H9 (cell line): ENCODE measurements around the gene FOXQ1. TPM values are rescaled to one million over a fixed set of nuclear protein-coding genes. Genes with fewer than 3 reads are reported as not detected.

Experiments used
- DNase-seq: peaks from one replicate; pipeline ENCODE4 v3.0.0-alpha.2; 2017
- H2AFZ ChIP-seq: one replicate; pipeline ENCODE4 v1.6.1; 2013; ENCODE audit warnings: mild to moderate bottlenecking, low read length, control low read depth, moderate library complexity
- H2AK5ac ChIP-seq: 2 replicates; pipeline ENCODE4 v1.6.1; 2013; ENCODE audit warnings: low read length, control low read depth, mixed read lengths; ENCODE audit not compliant: insufficient read length
- H2BK120ac ChIP-seq: one replicate; pipeline ENCODE4 v1.6.1; 2013; ENCODE audit warnings: low read depth, mild to moderate bottlenecking, low read length, control low read depth, inconsistent platforms; ENCODE audit not compliant: poor library complexity, severe bottlenecking
- H2BK12ac ChIP-seq: 2 replicates; pipeline ENCODE4 v1.6.1; 2013; ENCODE audit warnings: low read length, control low read depth, mixed read lengths, low read depth; ENCODE audit not compliant: insufficient read length
- H2BK15ac ChIP-seq: 2 replicates; pipeline ENCODE4 v1.6.1; 2013; ENCODE audit warnings: low read depth, low read length, control low read depth
- H2BK20ac ChIP-seq: one replicate; pipeline ENCODE4 v1.6.1; 2013; ENCODE audit warnings: low read depth, mild to moderate bottlenecking, low read length, control low read depth, inconsistent platforms; ENCODE audit not compliant: poor library complexity, severe bottlenecking
- H2BK5ac ChIP-seq: 2 replicates; pipeline ENCODE4 v1.6.1; 2013; ENCODE audit warnings: low read length, control low read depth, mixed read lengths; ENCODE audit not compliant: insufficient read length
- H3K14ac ChIP-seq: 2 replicates; pipeline ENCODE4 v1.6.1; 2013; ENCODE audit warnings: low read length, control low read depth; ENCODE audit not compliant: insufficient read depth
- H3K18ac ChIP-seq: 2 replicates; pipeline ENCODE4 v1.6.1; 2013; ENCODE audit warnings: low read depth, mild to moderate bottlenecking, mixed read lengths, low read length, control low read depth; ENCODE audit not compliant: insufficient read length
- H3K23ac ChIP-seq: 2 replicates; pipeline ENCODE4 v1.6.1; 2013; ENCODE audit warnings: low read length, control low read depth, mixed read lengths, low read depth; ENCODE audit not compliant: insufficient read length
- H3K23me2 ChIP-seq: 2 replicates; pipeline ENCODE4 v1.6.1; 2013; ENCODE audit warnings: low read depth, mild to moderate bottlenecking, mixed read lengths, low read length, control low read depth; ENCODE audit not compliant: insufficient read length, poor library complexity, severe bottlenecking
- H3K27ac ChIP-seq: 2 replicates; pipeline ENCODE4 v1.5.1; 2013; ENCODE audit warnings: low read length, control low read depth, mixed read lengths, low read depth; ENCODE audit not compliant: insufficient read length
- H3K27me3 ChIP-seq: 2 replicates; pipeline ENCODE4 v1.6.1; 2013; ENCODE audit warnings: low read length, control low read depth, inconsistent platforms; ENCODE audit not compliant: insufficient read depth
- H3K4ac ChIP-seq: 2 replicates; pipeline ENCODE4 v1.6.1; 2013; ENCODE audit warnings: low read depth, mild to moderate bottlenecking, control low read depth, inconsistent platforms, low read length, moderate library complexity
- H3K4me1 ChIP-seq: 2 replicates; pipeline ENCODE4 v1.6.1; 2013; ENCODE audit warnings: low read length, control low read depth, inconsistent platforms; ENCODE audit not compliant: insufficient read depth
- H3K4me2 ChIP-seq: 2 replicates; pipeline ENCODE4 v1.6.1; 2013; ENCODE audit warnings: low read length, control low read depth, mixed read lengths; ENCODE audit not compliant: insufficient read length, insufficient read depth
- H3K56ac ChIP-seq: 2 replicates; pipeline ENCODE4 v1.6.1; 2013; ENCODE audit warnings: low read depth, mild to moderate bottlenecking, mixed read lengths, low read length, control low read depth; ENCODE audit not compliant: insufficient read length
- H3K79me1 ChIP-seq: 2 replicates; pipeline ENCODE4 v1.6.1; 2013; ENCODE audit warnings: low read depth, mild to moderate bottlenecking, moderate library complexity, low read length, control low read depth, inconsistent platforms; ENCODE audit not compliant: insufficient read depth, poor library complexity, severe bottlenecking
- H3K79me2 ChIP-seq: 2 replicates; pipeline ENCODE4 v1.6.1; 2013; ENCODE audit warnings: low read length, control low read depth, inconsistent platforms; ENCODE audit not compliant: insufficient read depth
- H3K9ac ChIP-seq: 2 replicates; pipeline ENCODE4 v1.6.1; 2013; ENCODE audit warnings: low read length, control low read depth, mixed read lengths; ENCODE audit not compliant: insufficient read length; ENCODE audit errors: extremely low read depth
- H3K9me3 ChIP-seq: one replicate; pipeline ENCODE4 v1.6.1; 2013; ENCODE audit warnings: low read depth, low read length, inconsistent platforms; ENCODE audit not compliant: control insufficient read depth
- H3T11ph ChIP-seq: one replicate; pipeline ENCODE4 v1.6.1; 2013; ENCODE audit warnings: mild to moderate bottlenecking, low read length, control low read depth, inconsistent platforms
- H4K20me1 ChIP-seq: one replicate; pipeline ENCODE4 v1.6.1; 2013; ENCODE audit not compliant: control insufficient read depth, insufficient read length, insufficient read depth
- H4K5ac ChIP-seq: 2 replicates; pipeline ENCODE4 v1.6.1; 2013; ENCODE audit warnings: low read depth, mild to moderate bottlenecking, mixed read lengths, low read length, control low read depth; ENCODE audit not compliant: insufficient read length
- H4K8ac ChIP-seq: replicated peaks from 2 replicates; pipeline ENCODE4 v1.6.1; 2013; ENCODE audit warnings: low read length, control low read depth, mixed read lengths, low read depth; ENCODE audit not compliant: insufficient read length
- H4K91ac ChIP-seq: 2 replicates; pipeline ENCODE4 v1.6.1; 2013; ENCODE audit warnings: low read depth, mild to moderate bottlenecking, moderate library complexity, mixed read lengths, low read length, control low read depth; ENCODE audit not compliant: insufficient read length
- H3K27ac Mint-ChIP-seq, 3 experiments: 2 replicates in 2 of 3; 3 replicates in 1 of 3; pipeline ENCODE4 v1.8.0; 2020 to 2021; ENCODE audit warnings: mixed read lengths in 3 of 3, mild to moderate bottlenecking in 1 of 3, moderate library complexity in 1 of 3
- H3K27me3 Mint-ChIP-seq: 2 replicates; pipeline ENCODE4 v1.8.0; 2021; ENCODE audit warnings: low read depth, mild to moderate bottlenecking, moderate library complexity, mixed read lengths
- H3K36me3 Mint-ChIP-seq, 3 experiments: 2 replicates in 2 of 3; 3 replicates in 1 of 3; pipeline ENCODE4 v1.8.0; 2020 to 2021; ENCODE audit warnings: low read depth in 3 of 3, mixed read lengths in 3 of 3; ENCODE audit not compliant: insufficient read depth in 1 of 3
- H3K4me1 Mint-ChIP-seq, 2 experiments: 2 replicates each; pipeline ENCODE4 v1.8.0; 2020; ENCODE audit warnings: mixed read lengths in 2 of 2
- H3K4me3 Mint-ChIP-seq, 2 experiments: 2 replicates in 1 of 2; 3 replicates in 1 of 2; pipeline ENCODE4 v1.8.0; 2020 to 2021; ENCODE audit warnings: mild to moderate bottlenecking in 2 of 2, mixed read lengths in 2 of 2, moderate library complexity in 1 of 2
- H3K9me3 Mint-ChIP-seq, 2 experiments: 2 replicates in 1 of 2; 3 replicates in 1 of 2; pipeline ENCODE4 v1.8.0; 2020; ENCODE audit warnings: mild to moderate bottlenecking in 2 of 2, mixed read lengths in 2 of 2, moderate library complexity in 1 of 2
- WGBS: extraction: QIAGEN DNeasy Blood & Tissue Kit; methylation state at CpG from one replicate; pipeline ENCODE4 v1.1.7; 2013; ENCODE audit warnings: missing lambda C conversion rate, low lambda C conversion rate, mixed read lengths; ENCODE audit not compliant: insufficient read length; ENCODE audit errors: extremely low coverage; 5-methylcytosine and 5-hydroxymethylcytosine counted together
- total RNA-seq: library from RNA; stranded (reverse); gene quantifications from 2 replicates; pipeline ENCODE4 v1.2.1, GENCODE V29; 2021
- TF ChIP-seq, protein P1 (sequence below): fragments of 200-600 bp; sonication (generic); conservative IDR thresholded peaks from 3 replicates; pipeline ENCODE4 v1.8.0; 2021; ENCODE audit warnings: antibody characterized with exemption, mild to moderate bottlenecking

The FOXQ1 gene
- total RNA-seq, 1 experiment from 2014 or later = 0.15 TPM

DNA sequence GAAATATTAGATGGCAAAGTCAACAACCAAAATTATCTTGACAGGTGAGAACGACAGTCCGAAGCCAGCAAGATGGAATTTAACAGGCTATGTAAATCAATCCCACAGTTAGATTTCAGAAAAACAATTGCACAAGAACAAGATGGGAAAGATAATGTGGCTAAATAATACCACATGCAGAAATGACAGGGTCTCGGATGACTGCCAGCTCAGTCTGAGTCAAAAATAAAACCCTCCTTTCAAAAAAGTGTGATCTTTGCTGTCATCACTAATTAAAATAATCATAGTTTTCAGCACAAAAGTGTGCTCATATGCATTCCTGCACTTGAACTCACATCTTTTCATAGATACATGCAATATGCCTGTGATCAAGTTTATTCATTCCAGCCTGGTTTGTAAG lies 25.9 kb downstream of the FOXQ1 start:
- TF ChIP-seq, protein P1, sequence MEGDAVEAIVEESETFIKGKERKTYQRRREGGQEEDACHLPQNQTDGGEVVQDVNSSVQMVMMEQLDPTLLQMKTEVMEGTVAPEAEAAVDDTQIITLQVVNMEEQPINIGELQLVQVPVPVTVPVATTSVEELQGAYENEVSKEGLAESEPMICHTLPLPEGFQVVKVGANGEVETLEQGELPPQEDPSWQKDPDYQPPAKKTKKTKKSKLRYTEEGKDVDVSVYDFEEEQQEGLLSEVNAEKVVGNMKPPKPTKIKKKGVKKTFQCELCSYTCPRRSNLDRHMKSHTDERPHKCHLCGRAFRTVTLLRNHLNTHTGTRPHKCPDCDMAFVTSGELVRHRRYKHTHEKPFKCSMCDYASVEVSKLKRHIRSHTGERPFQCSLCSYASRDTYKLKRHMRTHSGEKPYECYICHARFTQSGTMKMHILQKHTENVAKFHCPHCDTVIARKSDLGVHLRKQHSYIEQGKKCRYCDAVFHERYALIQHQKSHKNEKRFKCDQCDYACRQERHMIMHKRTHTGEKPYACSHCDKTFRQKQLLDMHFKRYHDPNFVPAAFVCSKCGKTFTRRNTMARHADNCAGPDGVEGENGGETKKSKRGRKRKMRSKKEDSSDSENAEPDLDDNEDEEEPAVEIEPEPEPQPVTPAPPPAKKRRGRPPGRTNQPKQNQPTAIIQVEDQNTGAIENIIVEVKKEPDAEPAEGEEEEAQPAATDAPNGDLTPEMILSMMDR = no peak
- no peaks in the 10 kb centered on the region for H3K9me3 Mint-ChIP-seq
- H3K27me3 Mint-ChIP-seq = peaks cover 24% of the 10 kb centered on the region

More for the DNA sequence above, 25.9 kb downstream of the FOXQ1 start:
- H3K79me2 ChIP-seq = no peaks in the 10 kb centered on the region
- H4K5ac ChIP-seq = no peak overlapping the region
- no peak overlapping the region for H3K23ac ChIP-seq
- no peak overlapping the region for H3K4ac ChIP-seq
- H3T11ph ChIP-seq = no peak overlapping the region
- H2AK5ac ChIP-seq = no peak overlapping the region
- Mint-ChIP-seq H3K36me3 (no peaks in the 10 kb centered on the region), H3K27ac (no peak overlapping the region), H3K4me1 (peaks cover 14 to 22% of the 10 kb centered on the region in 2 experiments), H3K4me3 (no peak overlapping the region)
- H3K27me3 ChIP-seq = no peaks in the 10 kb centered on the region; the same call in 1 of the 2 replicates
- no peak overlapping the region for H3K56ac ChIP-seq
- no peak overlapping the region for H2BK5ac ChIP-seq
- no peaks in the 10 kb centered on the region for H4K20me1 ChIP-seq
- no peak overlapping the region for H2BK15ac ChIP-seq
- no peak overlapping the region for H3K4me2 ChIP-seq
- no peak overlapping the region for H3K18ac ChIP-seq
- H3K4me1 ChIP-seq = no peaks in the 10 kb centered on the region; the same call in 1 of the 2 replicates
- H3K9me3 ChIP-seq = no peaks in the 10 kb centered on the region
- H3K14ac ChIP-seq = no peak overlapping the region
- H2BK120ac ChIP-seq = no peak overlapping the region
- H4K91ac ChIP-seq = no peak overlapping the region
- DNase-seq = no peak
- no peak overlapping the region for H4K8ac ChIP-seq
- no peaks in the 10 kb centered on the region for H3K23me2 ChIP-seq
- no peak overlapping the region for H2BK12ac ChIP-seq
- no peaks in the 10 kb centered on the region for H3K79me1 ChIP-seq
- H2AFZ ChIP-seq = no peak overlapping the region
- WGBS = no CpG with 5 or more reads among the region's 3 CpGs
- H3K27ac ChIP-seq = no peak overlapping the region
- H3K9ac ChIP-seq = no peak overlapping the region
- no peak overlapping the region for H2BK20ac ChIP-seq
